Central memory CD8-positive, alpha-beta T cell (primary cell): ENCODE results near the gene TMEM119.

Source experiments
- ATAC-seq: fragments of 150-1000 bp; cut with Tn5 transposase; replicated peaks from 2 replicates; pipeline ENCODE4 v1.10.0; 2022; ENCODE audit warnings: mild to moderate bottlenecking, moderate FRiP score, moderate number of reproducible peaks; ENCODE audit not compliant: poor library complexity, severe bottlenecking; ENCODE audit errors: extremely low read depth
- DNase-seq, 2 donors: peaks; one replicate each; pipeline ENCODE4 v3.0.0; 2021; ENCODE audit warnings: low spot score in 2 of 2
- H3K27ac Mint-ChIP-seq: one replicate; pipeline ENCODE4 v1.8.0; 2022; ENCODE audit warnings: low read depth, mild to moderate bottlenecking, moderate library complexity, mixed read lengths
- H3K27me3 Mint-ChIP-seq: one replicate; pipeline ENCODE4 v1.8.0; 2022; ENCODE audit warnings: mixed read lengths
- H3K36me3 Mint-ChIP-seq: one replicate; pipeline ENCODE4 v1.8.0; 2022; ENCODE audit warnings: mild to moderate bottlenecking, moderate library complexity, mixed read lengths; ENCODE audit not compliant: insufficient read depth
- H3K4me1 Mint-ChIP-seq: one replicate; pipeline ENCODE4 v1.8.0; 2022; ENCODE audit warnings: mixed read lengths
- H3K4me3 Mint-ChIP-seq: one replicate; pipeline ENCODE4 v1.8.0; 2022; ENCODE audit warnings: mild to moderate bottlenecking, moderate library complexity, mixed read lengths
- H3K9me3 Mint-ChIP-seq: one replicate; pipeline ENCODE4 v1.8.0; 2022; ENCODE audit warnings: mixed read lengths

TMEM119 gene, protein sequence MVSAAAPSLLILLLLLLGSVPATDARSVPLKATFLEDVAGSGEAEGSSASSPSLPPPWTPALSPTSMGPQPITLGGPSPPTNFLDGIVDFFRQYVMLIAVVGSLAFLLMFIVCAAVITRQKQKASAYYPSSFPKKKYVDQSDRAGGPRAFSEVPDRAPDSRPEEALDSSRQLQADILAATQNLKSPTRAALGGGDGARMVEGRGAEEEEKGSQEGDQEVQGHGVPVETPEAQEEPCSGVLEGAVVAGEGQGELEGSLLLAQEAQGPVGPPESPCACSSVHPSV

DNA sequence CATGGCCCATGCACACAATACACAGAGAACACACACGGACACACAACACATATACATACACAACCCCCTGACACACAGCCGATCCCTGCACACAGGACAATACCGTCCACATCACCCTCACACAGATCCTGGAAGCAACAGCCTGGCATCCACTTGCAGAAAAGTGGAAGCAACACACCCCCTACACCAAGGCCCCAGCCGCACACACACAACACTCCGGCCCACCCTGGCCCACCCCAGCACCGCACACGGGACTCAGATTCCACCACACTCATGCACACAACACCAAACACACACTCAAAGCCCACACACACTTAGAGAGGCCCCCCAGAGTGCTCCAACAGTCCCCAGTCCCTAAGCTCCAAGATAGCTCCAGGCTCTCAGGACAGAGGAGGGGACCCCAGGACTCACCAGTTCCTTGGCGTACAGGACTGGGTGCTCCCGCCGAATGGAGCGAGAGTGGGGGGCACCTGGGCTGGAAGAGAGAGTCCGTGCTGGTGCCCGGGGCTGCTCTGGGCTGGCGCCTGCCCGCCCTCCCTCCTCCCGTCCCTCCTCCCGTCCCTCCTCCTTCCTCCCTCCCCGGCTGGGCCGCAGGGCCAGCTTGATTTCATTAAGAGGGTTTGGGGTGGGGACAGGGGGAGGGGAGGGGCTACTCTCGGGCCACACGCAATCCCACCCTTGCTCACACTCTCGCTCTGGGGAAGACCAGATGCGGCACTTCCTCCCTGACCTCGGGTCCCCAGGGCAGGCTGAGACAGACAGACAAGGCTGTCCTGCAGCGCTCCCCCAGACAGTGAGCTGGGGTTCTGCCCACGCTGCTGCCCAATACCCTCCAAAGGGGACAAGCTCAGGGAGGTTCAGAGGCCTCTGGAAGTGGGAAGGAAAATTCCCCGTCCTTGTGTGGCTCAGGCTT is at the start of gene TMEM119:
Gene TMEM119, minus strand, starts transcription at position 526 of the 913 bp plus-strand sequence. CDS start 5,701 bp downstream, outside the sequence.
- no peak within 1 kb of the TSS for H3K4me3 Mint-ChIP-seq
- no peaks in the 10 kb centered on the region for H3K4me1 Mint-ChIP-seq
- no peak for ATAC-seq
- no peaks in the 10 kb centered on the region for H3K36me3 Mint-ChIP-seq
- H3K27me3 Mint-ChIP-seq, result no peaks in the 10 kb centered on the region
- no peak within 1 kb of the TSS for H3K27ac Mint-ChIP-seq
- no peaks in the 10 kb centered on the region for H3K9me3 Mint-ChIP-seq
- DNase-seq, result no peak

DNA sequence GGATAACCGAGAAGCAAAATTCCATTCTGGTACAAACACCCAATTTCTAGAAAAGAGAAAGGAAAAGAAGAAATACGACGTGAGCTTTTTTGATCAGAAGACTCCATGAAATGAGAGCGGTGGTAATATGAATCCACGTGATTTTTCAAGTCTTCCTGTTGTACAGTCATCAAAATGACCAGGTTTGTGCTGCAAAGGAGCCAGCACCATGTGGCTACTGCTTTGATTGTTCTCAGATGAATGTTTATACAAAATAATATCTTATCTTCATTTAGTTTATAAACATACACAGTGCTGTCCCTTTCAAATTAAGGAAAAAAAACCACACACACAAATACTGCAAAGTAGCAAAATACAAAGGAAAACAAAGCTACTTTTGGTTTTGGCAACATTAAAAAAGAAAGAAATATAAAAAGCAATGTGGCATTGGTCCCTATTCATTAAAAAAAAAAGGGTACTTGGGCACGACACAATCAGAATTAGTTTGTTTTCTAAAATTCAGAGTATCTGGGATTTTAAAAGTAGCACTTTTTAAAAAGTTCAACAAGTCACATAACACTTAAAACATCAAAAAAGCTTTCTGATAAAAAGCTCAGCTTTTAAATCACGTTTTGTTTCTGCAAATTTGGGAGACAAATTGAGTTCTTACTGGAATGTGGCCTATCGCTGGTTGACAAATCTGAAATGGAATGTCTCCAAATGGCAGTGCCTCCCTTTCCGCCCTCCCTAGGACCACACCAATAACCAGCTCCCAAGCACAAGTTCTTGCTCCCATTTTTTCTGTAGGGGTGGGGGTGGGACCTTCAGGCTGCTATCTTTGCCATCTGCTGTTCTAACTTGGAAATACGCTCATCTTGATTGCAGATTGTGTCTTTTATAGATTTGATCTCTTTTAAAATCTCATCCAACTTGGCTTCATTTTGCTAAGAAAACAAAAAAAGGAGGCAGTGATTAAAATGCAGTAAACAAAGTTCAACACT is 49.0 kb upstream of the TMEM119 start:
- Mint-ChIP-seq H3K4me3 (no peak overlapping the region), H3K27me3 (no peaks in the 10 kb centered on the region), H3K4me1 (peaks cover 10% of the 10 kb centered on the region), H3K27ac (no peak overlapping the region), H3K9me3 (no peaks in the 10 kb centered on the region), H3K36me3 (peaks cover 6% of the 10 kb centered on the region)
- no peak for DNase-seq
- ATAC-seq, result no peak

DNA sequence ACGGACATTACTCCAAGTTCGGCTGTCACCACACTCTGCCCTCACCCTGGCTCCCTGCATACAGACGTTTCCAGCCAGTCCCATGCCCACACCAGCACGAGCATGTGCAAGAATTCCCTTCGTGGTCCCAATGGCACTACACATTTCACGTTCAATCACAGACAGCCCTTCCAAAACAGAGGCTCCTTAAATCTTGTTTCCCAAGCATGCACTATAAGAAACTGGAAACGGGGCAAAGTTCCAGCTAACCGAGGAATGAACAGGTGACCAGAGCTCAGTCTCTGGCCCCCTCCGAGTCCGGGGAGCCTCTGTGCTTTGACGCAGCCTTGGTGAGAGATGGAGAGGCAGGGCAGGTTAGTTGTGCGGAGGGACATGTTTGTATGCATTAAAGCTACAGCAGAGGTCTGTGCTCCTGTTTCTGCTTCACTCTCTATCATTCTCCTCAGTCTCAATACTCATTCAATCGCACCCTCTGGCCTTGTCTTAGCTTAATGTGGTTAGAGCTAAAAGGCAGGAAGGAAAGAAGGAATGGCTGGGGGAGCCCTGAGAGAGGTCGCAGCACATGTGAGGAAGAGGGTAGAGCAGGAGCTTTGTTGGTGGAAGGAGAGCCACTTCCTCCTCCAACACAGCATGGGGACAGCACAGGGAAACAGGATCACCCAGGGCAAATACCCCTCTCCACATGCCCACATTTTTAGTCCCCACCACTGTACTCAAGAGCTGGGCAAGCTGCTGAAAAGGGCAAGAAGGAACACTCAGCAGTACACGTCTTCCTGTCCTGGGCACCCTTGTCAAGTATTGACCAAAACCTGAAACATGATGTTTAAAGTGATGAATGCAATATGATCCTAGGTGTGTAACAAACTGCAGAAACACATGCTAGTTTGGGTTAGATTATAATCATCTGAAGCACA is 48.1 kb upstream of the TMEM119 start:
- Mint-ChIP-seq H3K4me1 (peaks cover 10% of the 10 kb centered on the region), H3K36me3 (peaks cover 3% of the 10 kb centered on the region), H3K4me3 (no peak overlapping the region), H3K27me3 (no peaks in the 10 kb centered on the region), H3K27ac (no peak overlapping the region), H3K9me3 (no peaks in the 10 kb centered on the region)
- DNase-seq (no peak), ATAC-seq (no peak)

DNA sequence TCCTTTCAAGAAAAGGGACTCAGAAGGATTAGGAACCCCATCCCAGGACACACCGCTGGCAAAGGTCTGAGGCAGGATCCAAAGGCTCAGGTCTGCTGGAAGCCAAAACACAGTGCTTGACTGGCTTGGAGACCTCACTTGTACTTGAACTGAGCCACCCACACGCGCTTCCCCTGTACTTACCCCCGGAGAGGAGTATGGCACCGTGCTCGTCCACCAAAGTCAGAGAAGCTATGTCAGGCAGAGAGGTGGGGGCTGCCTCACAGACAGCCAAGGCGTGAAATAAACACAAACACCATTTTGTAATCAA is 46.9 kb upstream of the TMEM119 start:
- Mint-ChIP-seq H3K36me3 (no peaks in the 10 kb centered on the region), H3K4me3 (no peak overlapping the region), H3K9me3 (no peaks in the 10 kb centered on the region), H3K4me1 (peaks cover 10% of the 10 kb centered on the region), H3K27me3 (no peaks in the 10 kb centered on the region), H3K27ac (no peak overlapping the region)
- no peak for DNase-seq
- ATAC-seq, result no peak

DNA sequence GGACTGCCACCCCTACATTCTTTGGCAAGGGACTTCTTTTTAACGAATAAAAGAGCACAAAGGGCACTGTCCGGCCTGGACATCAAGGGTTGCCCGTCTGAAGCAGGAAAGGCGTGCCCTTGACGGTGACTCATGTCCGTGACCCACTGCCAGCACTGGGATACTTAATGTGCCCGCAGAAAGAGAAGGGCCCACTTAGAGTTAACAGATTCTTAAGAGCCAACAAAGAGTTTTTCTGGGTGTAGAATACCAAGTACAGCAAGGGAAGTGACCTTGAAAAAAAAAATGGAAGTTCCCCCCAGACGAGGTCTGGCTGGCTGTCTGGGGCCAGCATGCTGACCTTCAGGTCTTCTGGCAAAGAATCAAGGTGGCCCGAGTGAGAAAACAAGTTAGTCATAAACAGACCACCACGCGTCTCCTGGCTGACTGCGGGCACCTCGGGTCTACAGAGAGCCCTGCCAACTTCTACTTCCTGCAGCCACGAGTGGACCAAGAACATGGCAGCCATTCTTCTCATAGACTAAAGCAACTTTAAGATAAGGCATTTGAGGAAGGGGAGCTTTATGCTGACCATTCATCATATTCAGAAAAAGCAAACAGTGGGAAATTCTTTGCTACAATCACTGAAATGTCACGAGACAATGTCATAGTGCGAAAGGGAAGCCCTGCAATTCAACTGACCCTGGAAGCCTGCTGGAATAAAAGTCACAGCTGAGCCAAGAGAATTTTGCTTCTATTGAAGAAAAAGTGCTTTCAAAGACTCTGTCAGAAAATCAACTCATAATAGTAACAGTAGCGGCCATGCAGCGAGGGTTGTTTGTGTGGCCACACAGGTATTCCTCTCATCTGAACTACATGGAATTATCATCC is 46.3 kb upstream of the TMEM119 start:
- H3K27me3 Mint-ChIP-seq, result no peaks in the 10 kb centered on the region
- ATAC-seq, result no peak
- DNase-seq, result no peak
- no peak overlapping the region for H3K27ac Mint-ChIP-seq
- no peaks in the 10 kb centered on the region for H3K9me3 Mint-ChIP-seq
- no peaks in the 10 kb centered on the region for H3K36me3 Mint-ChIP-seq
- peaks cover 12% of the 10 kb centered on the region for H3K4me1 Mint-ChIP-seq
- no peak overlapping the region for H3K4me3 Mint-ChIP-seq

DNA sequence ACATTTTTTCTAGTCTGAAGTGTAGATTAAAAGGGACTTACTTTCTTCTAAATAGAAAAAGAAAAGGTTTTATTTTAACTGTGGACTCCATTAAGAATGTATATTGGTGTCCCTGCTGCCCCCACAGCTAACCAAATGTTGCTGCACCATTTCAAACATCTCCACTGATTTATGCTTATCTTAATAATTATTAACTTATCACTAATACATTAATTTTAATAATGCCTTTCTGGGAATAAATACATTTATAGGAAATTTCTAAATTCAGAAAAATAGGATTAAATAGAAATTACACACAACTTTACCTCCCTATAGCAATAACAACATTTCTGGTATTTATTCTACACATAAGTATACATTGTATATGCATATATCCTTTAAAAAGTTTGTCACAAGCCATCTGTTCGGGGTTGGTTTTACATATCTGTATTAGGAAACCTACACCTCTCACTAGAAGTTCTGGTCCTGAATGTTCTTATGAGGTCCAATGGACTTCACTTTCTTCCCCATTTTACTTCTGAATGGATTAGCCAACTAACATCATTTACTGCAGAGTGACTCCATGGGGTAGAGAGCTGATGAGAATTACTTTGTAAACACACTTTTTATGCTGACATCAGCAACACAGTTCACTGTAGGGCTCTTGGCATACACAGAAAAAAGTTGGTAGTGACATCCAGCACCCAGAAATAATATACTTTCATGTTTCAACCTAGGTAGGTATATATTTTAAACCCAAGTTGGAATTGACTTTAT is 45.2 kb upstream of the TMEM119 start:
- Mint-ChIP-seq H3K4me1 (peaks cover 15% of the 10 kb centered on the region), H3K36me3 (no peaks in the 10 kb centered on the region)
- no peak for DNase-seq

DNA sequence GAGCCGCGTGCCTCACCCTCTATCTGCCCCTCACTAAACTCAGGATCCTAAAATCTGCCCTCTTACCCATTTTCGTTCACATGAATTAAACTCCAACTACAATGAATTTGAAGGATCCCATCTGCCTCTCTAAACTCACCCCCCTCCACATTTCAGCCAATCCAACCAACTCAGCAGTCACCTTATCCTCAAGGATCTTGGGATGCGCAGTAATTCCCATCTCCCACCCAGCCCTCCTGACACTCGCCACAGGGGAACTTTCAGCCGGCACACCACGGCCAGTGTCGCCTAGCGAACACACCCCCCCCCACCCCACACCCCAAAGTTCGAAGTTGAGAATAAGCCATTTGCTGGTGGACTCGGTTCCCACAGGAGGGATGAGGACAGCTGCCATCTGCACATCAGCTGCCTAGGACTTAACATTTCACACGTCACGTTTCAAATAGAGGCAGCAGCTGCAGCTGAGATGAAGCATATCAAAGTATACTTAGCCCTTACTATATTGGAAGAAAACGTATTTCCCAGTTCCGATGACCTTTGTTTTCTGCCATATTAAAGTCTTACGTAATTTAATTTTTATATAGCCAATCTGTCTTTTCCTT is 44.5 kb upstream of the TMEM119 start:
- no peak for ATAC-seq
- Mint-ChIP-seq H3K4me1 (peaks cover 8% of the 10 kb centered on the region), H3K27me3 (no peaks in the 10 kb centered on the region)

More for the DNA sequence above, 45.2 kb upstream of the TMEM119 start:
- H3K27me3 Mint-ChIP-seq, result no peaks in the 10 kb centered on the region
- no peak overlapping the region for H3K4me3 Mint-ChIP-seq
- no peak for ATAC-seq
- H3K9me3 Mint-ChIP-seq, result no peaks in the 10 kb centered on the region
- H3K27ac Mint-ChIP-seq, result no peak overlapping the region

DNA sequence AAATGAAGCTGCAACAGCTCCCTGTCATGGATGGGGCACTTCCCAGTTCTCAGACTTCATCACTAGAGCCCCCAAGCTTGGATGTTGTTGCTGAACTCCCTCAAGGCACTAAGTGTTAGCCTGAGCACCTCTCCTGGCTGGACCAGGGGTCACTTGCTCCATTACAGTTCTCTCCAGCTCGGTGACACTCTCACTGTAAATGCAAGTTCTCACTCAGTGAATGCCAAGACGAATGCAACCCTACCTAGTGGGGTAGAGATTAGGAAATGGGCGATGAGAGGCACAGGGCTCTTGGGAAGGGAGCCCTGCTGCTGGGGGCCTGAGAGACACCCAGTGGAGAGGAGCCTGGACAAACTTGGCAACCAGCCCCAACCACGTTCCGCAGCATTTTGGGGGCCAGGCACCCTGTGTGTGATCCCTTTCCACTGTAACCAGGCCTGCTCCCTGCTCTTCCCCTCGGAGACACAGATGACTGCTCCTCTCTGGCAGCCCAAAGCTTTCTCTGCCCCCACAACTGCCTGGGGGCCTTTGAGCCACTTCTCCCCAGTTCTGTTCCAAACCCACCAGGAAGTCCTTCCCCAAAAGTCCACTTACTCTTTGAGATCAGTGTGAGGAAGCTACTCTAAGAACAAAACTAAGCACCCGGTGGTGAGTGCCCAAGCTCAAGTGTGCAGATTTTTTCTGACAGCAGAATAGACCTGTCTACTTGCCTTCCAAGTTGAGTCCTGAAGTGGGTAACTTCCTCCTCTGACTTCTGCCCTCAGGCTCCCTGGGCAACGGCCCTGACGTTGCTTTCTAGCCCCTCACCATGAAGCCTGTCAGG is 43.8 kb upstream of the TMEM119 start:
- no peaks in the 10 kb centered on the region for H3K36me3 Mint-ChIP-seq
- peaks cover 4% of the 10 kb centered on the region for H3K4me1 Mint-ChIP-seq
- peak overlapping the region; percentile 27 for H3K27ac Mint-ChIP-seq
- H3K9me3 Mint-ChIP-seq, result no peaks in the 10 kb centered on the region
- DNase-seq (no peak), ATAC-seq (no peak)
- H3K27me3 Mint-ChIP-seq, result no peaks in the 10 kb centered on the region
- no peak overlapping the region for H3K4me3 Mint-ChIP-seq

More for the DNA sequence above, 44.5 kb upstream of the TMEM119 start:
- H3K36me3 Mint-ChIP-seq, result no peaks in the 10 kb centered on the region
- H3K27ac Mint-ChIP-seq, result peak overlapping the region; percentile 27
- no peaks in the 10 kb centered on the region for H3K9me3 Mint-ChIP-seq
- no peak overlapping the region for H3K4me3 Mint-ChIP-seq
- DNase-seq, result no peak

DNA sequence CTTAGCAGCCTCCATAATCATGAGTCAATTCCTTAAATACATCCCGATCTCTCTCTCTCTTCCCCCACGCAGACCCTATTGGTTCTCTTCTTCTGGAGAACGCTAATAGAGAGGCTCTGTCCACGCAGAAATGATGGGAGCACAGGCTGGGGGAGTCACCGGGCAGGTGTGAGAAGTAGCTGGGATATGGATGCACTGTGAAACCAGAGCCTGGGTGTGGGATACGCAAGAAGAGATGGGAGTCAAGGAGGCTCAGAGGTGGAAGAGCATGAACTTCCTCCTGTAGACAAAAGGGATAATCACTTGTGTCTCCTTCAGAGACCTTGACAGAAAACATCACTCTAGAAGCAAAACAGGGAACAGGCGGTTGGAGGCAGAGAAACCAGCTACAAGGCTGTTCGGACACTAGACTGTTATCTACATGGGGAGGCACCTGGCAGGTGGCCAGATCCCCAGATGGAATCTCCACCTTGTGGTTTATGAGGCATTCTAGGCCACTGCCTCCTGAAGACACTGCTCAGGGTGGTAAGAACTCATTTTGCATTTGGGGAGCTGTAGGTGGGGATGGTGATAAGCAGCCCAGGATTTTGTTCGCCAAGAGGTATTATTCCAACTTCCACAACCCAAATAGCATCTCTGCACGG is 43.0 kb upstream of the TMEM119 start:
- Mint-ChIP-seq H3K36me3 (no peaks in the 10 kb centered on the region), H3K27me3 (no peaks in the 10 kb centered on the region), H3K9me3 (no peaks in the 10 kb centered on the region), H3K27ac (no peak overlapping the region), H3K4me1 (peaks cover 8% of the 10 kb centered on the region), H3K4me3 (no peak overlapping the region)
- no peak for DNase-seq
- no peak for ATAC-seq
